SK-N-MC (cell line): ENCODE results near the gene CHRNG.

Experiments
- EZH2 ChIP-seq: fragments of 200-600 bp; sonication (generic); IDR thresholded peaks from one replicate; pipeline ENCODE4 v1.6.1; 2017; ENCODE audit warnings: antibody characterized with exemption
- POLR2AphosphoS5 ChIP-seq: IDR thresholded peaks from 2 replicates; pipeline ENCODE4 v1.6.1; 2012; ENCODE audit warnings: mild to moderate bottlenecking, low read depth, low read length, borderline replicate concordance

GRCh38 chr2:232522623-232523401, 16.7 kb upstream of the CHRNG start:
- TF ChIP-seq POLR2AphosphoS5 (no peak), EZH2 (no peak)
